A549 (cell line): Measurements from ENCODE around the gene TFF3. TPM values are rescaled to one million over a fixed set of nuclear protein-coding genes. Genes with fewer than 3 reads are reported as not detected.

Source experiments
- ATAC-seq, 2 experiments: fragments of 200-7000 bp in 1 of 2; fragments of >200 bp in 1 of 2; cut with Nextera tagmentation in 1 of 2; cut with Tn5 transposase in 1 of 2; 3 replicates each; pipeline versions ENCODE4 v1.8.0 to v1.9.1; 2018 to 2020; ENCODE audit warnings: mild to moderate bottlenecking in 1 of 2, moderate library complexity in 1 of 2
- CTCF ChIA-PET: fragments of 300-600 bp; sonication (Branson Sonifier 250); formaldehyde crosslinking; extraction: SDS; loops from one replicate; lab custom pipeline; 2021; ENCODE audit warnings: antibody characterized with exemption, inconsistent platforms; lab: Yijun Ruan, JAX
- POLR2A ChIA-PET: fragments of 350-600 bp; formaldehyde crosslinking; extraction: SDS; loops from one replicate; lab custom pipeline; 2021; ENCODE audit warnings: antibody characterized with exemption, inconsistent platforms; lab: Yijun Ruan, JAX
- DNase-seq, 2 experiments: peaks; one replicate each; pipeline versions ENCODE4 v3.0.0 to v3.0.0-alpha.2; 2011 to 2016; ENCODE audit warnings: low read depth in 1 of 2, low spot score in 1 of 2
- FAIRE-seq: peaks from 2 replicates; lab custom pipeline; 2011; peaks lifted over from hg19 to GRCh38; lab: Jason Lieb, UNC
- H3K27ac ChIP-seq, 2 experiments: fragments of >200 bp; sonication (Bioruptor Twin); formaldehyde crosslinking; 3 replicates each; pipeline ENCODE4 v1.5.1; 2016 to 2017
- H3K4me1 ChIP-seq: fragments of >200 bp; sonication (Bioruptor Twin); formaldehyde crosslinking; 3 replicates; pipeline ENCODE4 v1.6.1; 2016
- H3K4me2 ChIP-seq: fragments of >200 bp; sonication (Bioruptor Twin); formaldehyde crosslinking; 3 replicates; pipeline ENCODE4 v1.6.1; 2016
- H3K4me3 ChIP-seq: fragments of >200 bp; sonication (Bioruptor Twin); formaldehyde crosslinking; 3 replicates; pipeline ENCODE4 v1.5.1; 2016
- H3K9me3 ChIP-seq: fragments of >200 bp; sonication (Bioruptor Twin); formaldehyde crosslinking; 3 replicates; pipeline ENCODE4 v1.6.1; 2016
- BCL3 ChIP-seq: fragments of >200 bp; sonication (Bioruptor Twin); formaldehyde crosslinking; IDR thresholded peaks from 3 replicates; pipeline ENCODE4 v1.6.1; 2016
- BHLHE40 ChIP-seq: IDR thresholded peaks from 2 replicates; pipeline ENCODE4 v1.6.1; 2012; ENCODE audit warnings: low read depth, low read length, inconsistent platforms
- CBX8 ChIP-seq: fragments of 200-600 bp; sonication (generic); IDR thresholded peaks from 2 replicates; pipeline ENCODE4 v1.6.1; 2016
- EHF ChIP-seq: fragments of 250-450 bp; sonication (Bioruptor Pico); IDR thresholded peaks from 2 replicates; pipeline ENCODE4 v1.5.0; 2020; ENCODE audit warnings: mild to moderate bottlenecking
- ELK1 ChIP-seq: fragments of 150-350 bp; IDR thresholded peaks from 2 replicates; pipeline ENCODE4 v1.6.1; 2014; ENCODE audit warnings: low read depth, mild to moderate bottlenecking, low read length
- EP300 ChIP-seq, 2 experiments: fragments of >200 bp; sonication (Bioruptor Twin); formaldehyde crosslinking; IDR thresholded peaks; 2 replicates in 1 of 2; 3 replicates in 1 of 2; pipeline ENCODE4 v1.6.1; 2016 to 2017
- ESRRA ChIP-seq: fragments of 150-350 bp; IDR thresholded peaks from 2 replicates; pipeline ENCODE4 v1.6.1; 2014; ENCODE audit warnings: mild to moderate bottlenecking, low read length, borderline replicate concordance
- FOSL2 ChIP-seq, 2 experiments: fragments of 450-650 bp in 1 of 2; fragments of >200 bp in 1 of 2; sonication (Bioruptor Twin) in 1 of 2; formaldehyde crosslinking; IDR thresholded peaks; 2 replicates each; pipeline versions ENCODE4 v1.5.0 to v1.6.1; 2016 to 2020; ENCODE audit warnings: mild to moderate bottlenecking in 1 of 2, moderate library complexity in 1 of 2
- HDAC2 ChIP-seq: fragments of 200-600 bp; sonication (generic); IDR thresholded peaks from 2 replicates; pipeline ENCODE4 v1.6.1; 2016
- HOXA7 ChIP-seq: fragments of 250-450 bp; sonication (Bioruptor Pico); IDR thresholded peaks from 2 replicates; pipeline ENCODE4 v1.5.0; 2020; ENCODE audit warnings: mild to moderate bottlenecking, moderate library complexity
- JUN ChIP-seq, 2 experiments: fragments of >200 bp; sonication (Bioruptor Twin); formaldehyde crosslinking; IDR thresholded peaks; 2 replicates in 1 of 2; 3 replicates in 1 of 2; pipeline ENCODE4 v1.6.1; 2016 to 2017
- KDM1A ChIP-seq: fragments of 200-600 bp; sonication (generic); IDR thresholded peaks from 2 replicates; pipeline ENCODE4 v1.6.1; 2016; ENCODE audit warnings: low read depth, mild to moderate bottlenecking
- KDM5A ChIP-seq: fragments of 200-600 bp; sonication (generic); IDR thresholded peaks from 2 replicates; pipeline ENCODE4 v1.6.1; 2016; ENCODE audit warnings: antibody characterized with exemption, mild to moderate bottlenecking
- NFE2L2 ChIP-seq: fragments of 150-350 bp; conservative IDR thresholded peaks from 2 replicates; pipeline ENCODE4 v1.6.1; 2014; ENCODE audit warnings: low read length
- NPAS2 ChIP-seq: fragments of 250-450 bp; sonication (Bioruptor Pico); IDR thresholded peaks from 2 replicates; pipeline ENCODE4 v1.8.0; 2022; ENCODE audit warnings: mild to moderate bottlenecking, moderate library complexity, borderline replicate concordance
- RAD21 ChIP-seq, 2 experiments: fragments of >200 bp in 1 of 2; sonication (Bioruptor Twin) in 1 of 2; formaldehyde crosslinking in 1 of 2; IDR thresholded peaks in 1 of 2; conservative IDR thresholded peaks in 1 of 2; 2 replicates in 1 of 2; 3 replicates in 1 of 2; pipeline ENCODE4 v1.6.1; 2012 to 2018; ENCODE audit warnings: inconsistent platforms in 1 of 2
- RCOR1 ChIP-seq: fragments of 150-350 bp; IDR thresholded peaks from 2 replicates; pipeline ENCODE4 v1.6.1; 2014; ENCODE audit warnings: antibody characterized with exemption, low read length, low read depth
- RFX5 ChIP-seq: fragments of 450-650 bp; IDR thresholded peaks from 2 replicates; pipeline ENCODE4 v1.7.1; 2014; ENCODE audit warnings: antibody characterized with exemption, mild to moderate bottlenecking, moderate library complexity
- RNF2 ChIP-seq: fragments of 200-600 bp; sonication (generic); IDR thresholded peaks from 2 replicates; pipeline ENCODE4 v1.6.1; 2016; ENCODE audit warnings: low read depth, mild to moderate bottlenecking, antibody characterized with exemption, moderate library complexity, borderline replicate concordance
- TP53 ChIP-seq: fragments of 250-450 bp; sonication (Bioruptor Pico); IDR thresholded peaks from 2 replicates; pipeline ENCODE4 v1.5.0; 2021; ENCODE audit warnings: mild to moderate bottlenecking, moderate library complexity
- ZFP36 ChIP-seq: fragments of 450-650 bp; IDR thresholded peaks from 2 replicates; pipeline ENCODE4 v1.6.1; 2014; ENCODE audit warnings: borderline replicate concordance; ENCODE audit not compliant: partially characterized antibody
- ZNF302 ChIP-seq: fragments of 250-450 bp; sonication (Bioruptor Pico); IDR thresholded peaks from 2 replicates; pipeline ENCODE4 v1.9.0; 2021; ENCODE audit warnings: inconsistent platforms, mild to moderate bottlenecking, moderate library complexity
- WGBS: methylation state at CpG from one replicate; pipeline ENCODE4 v1.1.6; 2017; ENCODE audit errors: missing lambda C conversion rate; 5-methylcytosine and 5-hydroxymethylcytosine counted together
- polyA plus RNA-seq, 4 experiments: library from polyadenylated mRNA; depleted of rRNA in 3 of 4; stranded (reverse); fragments of >200 nt; fragmentation: RNase III in 1 of 4; extraction: RNeasy Plus Mini Kit Qiagen cat#74134 plus additional on column Dnase treatment in 1 of 4; gene quantifications; 2 replicates in 3 of 4; 3 replicates in 1 of 4; pipeline ENCODE4 v1.2.3, GENCODE V29; 2011 to 2017
- TF ChIP-seq, protein P1 (sequence below): IDR thresholded peaks from 2 replicates; pipeline ENCODE4 v1.6.1; 2012

TFF3 gene
- polyA plus RNA-seq, 2 of the 4 experiments (the other 2 are of a cell fraction): 0.43 TPM; not detected in 1

GRCh38 chr21:42302794-42303193, 12.4 kb downstream of the TFF3 start (continued):
- TF ChIP-seq, protein P1, sequence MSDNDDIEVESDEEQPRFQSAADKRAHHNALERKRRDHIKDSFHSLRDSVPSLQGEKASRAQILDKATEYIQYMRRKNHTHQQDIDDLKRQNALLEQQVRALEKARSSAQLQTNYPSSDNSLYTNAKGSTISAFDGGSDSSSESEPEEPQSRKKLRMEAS: no peak
- no peak for TF ChIP-seq RNF2
- TF ChIP-seq HDAC2: no peak
- TF ChIP-seq CBX8: no peak
- no peak for TF ChIP-seq ELK1
- TF ChIP-seq RFX5: no peak
- no peak for TF ChIP-seq RAD21 (conservative IDR thresholded peaks at IDR 0.05 in 1 of 2, IDR thresholded peaks at IDR 0.05 in 1 of 2)

GRCh38 chr21:42302076-42302650, 13.0 kb downstream of the TFF3 start:
- FAIRE-seq (no peak), DNase-seq (no peak), ATAC-seq (no peak)
- TF ChIP-seq BHLHE40 (no peak), ELK1 (no peak), CBX8 (no peak), HOXA7 (no peak), EHF (no peak), NFE2L2 (no peak), ESRRA (no peak), KDM1A (no peak), TP53 (no peak), NPAS2 (no peak), RCOR1 (no peak), FOSL2 (IDR thresholded peaks at IDR 0.05) (no peak), FOSL2 (CRISPR knock-in tag; IDR thresholded peaks at IDR 0.05) (no peak), ZFP36 (no peak), JUN (IDR thresholded peaks at IDR 0.05) (no peak), BCL3 (no peak), ZNF302 (CRISPR knock-in tag) (no peak), KDM5A (no peak), EP300 (IDR thresholded peaks at IDR 0.05) (no peak)
- H3K9me3 ChIP-seq: no peaks in the 10 kb centered on the region
- H3K4me3 ChIP-seq: no peak overlapping the region
- POLR2A ChIA-PET: no interaction called here
- CTCF ChIA-PET: interaction anchor here (1.4 to 3.8 kb wide), 3 partner anchors 8 to 157 kb away, joined by 3 to 15 read pairs (median 3); no protein-coding TSS in a partner anchor
- no peaks in the 10 kb centered on the region for H3K4me1 ChIP-seq
- H3K4me2 ChIP-seq: no peak overlapping the region
- WGBS: 62% methylated on average over 10 of the region's 12 CpGs
- H3K27ac ChIP-seq: no peak overlapping the region
